ENCODE data around the gene CHRDL2. TPM values are rescaled to one million over a fixed set of nuclear protein-coding genes. Genes with fewer than 3 reads are reported as not detected.
A peak's percentile ranks its signal among the peaks of the same experiment; 100 is the strongest.

The CHRDL2 gene
- total RNA-seq, 1 experiment from 2014 or later, result 0.37 TPM

GRCh38 chr11:74749965-74750296 lies 18.7 kb upstream of the CHRDL2 start:
- DNase-seq (ENCODE audit: low spot score), result no peak
- H3K4me1 Mint-ChIP-seq, result peaks cover 34% of the 10 kb centered on the region
- no peak for TF ChIP-seq ARID4B (CRISPR knock-in tag; IDR thresholded peaks at IDR 0.05; ENCODE audit: borderline replicate concordance)
- TF ChIP-seq GABPB1 (CRISPR knock-in tag; IDR thresholded peaks at IDR 0.05), result no peak
- no peak for TF ChIP-seq STAT6 (CRISPR knock-in tag; conservative IDR thresholded peaks at IDR 0.05; ENCODE audit: low read depth)
- TF ChIP-seq AFF4 (CRISPR knock-in tag; IDR thresholded peaks at IDR 0.05; ENCODE audit: borderline replicate concordance), result no peak
- no peak for TF ChIP-seq USF1 (CRISPR knock-in tag; IDR thresholded peaks at IDR 0.05)
- TF ChIP-seq TEAD1 (CRISPR knock-in tag; IDR thresholded peaks at IDR 0.05), result no peak
- TF ChIP-seq E2F4 (CRISPR knock-in tag; IDR thresholded peaks at IDR 0.05; ENCODE audit: borderline replicate concordance, low read depth), result no peak
- TF ChIP-seq OVOL2 (CRISPR knock-in tag; IDR thresholded peaks at IDR 0.05; ENCODE audit: borderline replicate concordance), result no peak
- TF ChIP-seq ATF3 (CRISPR knock-in tag; conservative IDR thresholded peaks at IDR 0.05), result no peak
- no peak for TF ChIP-seq USF2 (CRISPR knock-in tag; IDR thresholded peaks at IDR 0.05)
- no peak for TF ChIP-seq TEAD4 (CRISPR knock-in tag; IDR thresholded peaks at IDR 0.05)
- TF ChIP-seq HMGA2 (CRISPR knock-in tag; IDR thresholded peaks at IDR 0.05), result no peak
- TF ChIP-seq EMX1 (CRISPR knock-in tag; IDR thresholded peaks at IDR 0.05), result no peak
- ATAC-seq, result no peak
- H3K27me3 Mint-ChIP-seq (ENCODE audit: low read depth), result peaks cover 9% of the 10 kb centered on the region
- H3K9me3 Mint-ChIP-seq, result no peaks in the 10 kb centered on the region
- ChIA-PET CTCF (interaction anchor here (1.0 to 2.8 kb wide), 3 partner anchors 10 to 49 kb away, joined by 3 to 19 read pairs (median 9); no protein-coding TSS in a partner anchor), POLR2A (interaction anchor here (0.7 kb wide), 1 partner anchor 23 kb away, joined by 3 read pairs; no protein-coding TSS in a partner anchor)
- H3K4me3 Mint-ChIP-seq, result peak overlapping the region; percentile 82
- no peaks in the 10 kb centered on the region for H3K36me3 Mint-ChIP-seq
- no peak overlapping the region for H3K27ac Mint-ChIP-seq

Measured in WTC11 (cell line).